ENCODE measurements around the gene TOMM70.

DNA sequence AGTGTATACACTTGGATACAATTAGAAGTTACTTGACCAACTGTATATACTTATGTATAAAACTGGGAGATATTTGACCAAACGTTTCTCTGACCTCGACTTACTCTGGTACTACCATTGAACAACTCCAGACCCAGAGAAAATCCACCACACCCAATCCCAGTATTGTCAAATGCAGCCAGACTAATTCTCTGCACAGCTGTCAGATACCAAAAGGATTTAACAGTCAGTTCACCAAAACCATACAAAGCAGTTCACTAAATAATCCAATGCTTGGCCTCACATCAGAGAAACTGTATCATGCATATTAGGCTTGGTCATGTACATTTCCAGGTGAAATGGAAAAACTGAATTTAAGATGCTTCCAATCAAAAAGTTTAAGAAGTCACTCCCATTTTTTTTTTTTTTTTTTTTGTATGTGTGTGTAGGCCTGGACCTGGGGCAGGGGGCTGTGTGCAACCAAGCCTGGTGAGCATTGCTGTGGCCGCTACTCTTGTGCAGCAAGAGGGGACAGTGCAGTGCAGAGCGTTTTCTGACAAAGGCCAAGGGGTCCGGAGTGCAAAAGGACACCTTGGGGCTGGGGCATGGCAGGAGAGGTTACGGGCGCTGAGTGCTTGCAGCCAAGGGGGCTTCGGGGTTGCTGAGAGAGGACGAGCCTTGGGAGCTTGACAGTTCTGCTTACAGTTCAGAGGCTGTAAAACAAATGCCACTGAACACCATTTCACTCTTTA, 1.4 kb downstream of the TOMM70 start:
- TF ChIP-seq, protein P1, sequence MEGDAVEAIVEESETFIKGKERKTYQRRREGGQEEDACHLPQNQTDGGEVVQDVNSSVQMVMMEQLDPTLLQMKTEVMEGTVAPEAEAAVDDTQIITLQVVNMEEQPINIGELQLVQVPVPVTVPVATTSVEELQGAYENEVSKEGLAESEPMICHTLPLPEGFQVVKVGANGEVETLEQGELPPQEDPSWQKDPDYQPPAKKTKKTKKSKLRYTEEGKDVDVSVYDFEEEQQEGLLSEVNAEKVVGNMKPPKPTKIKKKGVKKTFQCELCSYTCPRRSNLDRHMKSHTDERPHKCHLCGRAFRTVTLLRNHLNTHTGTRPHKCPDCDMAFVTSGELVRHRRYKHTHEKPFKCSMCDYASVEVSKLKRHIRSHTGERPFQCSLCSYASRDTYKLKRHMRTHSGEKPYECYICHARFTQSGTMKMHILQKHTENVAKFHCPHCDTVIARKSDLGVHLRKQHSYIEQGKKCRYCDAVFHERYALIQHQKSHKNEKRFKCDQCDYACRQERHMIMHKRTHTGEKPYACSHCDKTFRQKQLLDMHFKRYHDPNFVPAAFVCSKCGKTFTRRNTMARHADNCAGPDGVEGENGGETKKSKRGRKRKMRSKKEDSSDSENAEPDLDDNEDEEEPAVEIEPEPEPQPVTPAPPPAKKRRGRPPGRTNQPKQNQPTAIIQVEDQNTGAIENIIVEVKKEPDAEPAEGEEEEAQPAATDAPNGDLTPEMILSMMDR (IDR thresholded peaks at IDR 0.05 in 2 of 3, conservative IDR thresholded peaks at IDR 0.05 in 1 of 3; ENCODE audit: control insufficient read depth in 2 of 3, extremely low read depth in 1 of 3, insufficient read depth in 1 of 3, low read depth in 3 of 3, low read length in 3 of 3), result no peak
- TF ChIP-seq, protein P2, sequence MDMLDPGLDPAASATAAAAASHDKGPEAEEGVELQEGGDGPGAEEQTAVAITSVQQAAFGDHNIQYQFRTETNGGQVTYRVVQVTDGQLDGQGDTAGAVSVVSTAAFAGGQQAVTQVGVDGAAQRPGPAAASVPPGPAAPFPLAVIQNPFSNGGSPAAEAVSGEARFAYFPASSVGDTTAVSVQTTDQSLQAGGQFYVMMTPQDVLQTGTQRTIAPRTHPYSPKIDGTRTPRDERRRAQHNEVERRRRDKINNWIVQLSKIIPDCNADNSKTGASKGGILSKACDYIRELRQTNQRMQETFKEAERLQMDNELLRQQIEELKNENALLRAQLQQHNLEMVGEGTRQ (IDR thresholded peaks at IDR 0.05; ENCODE audit: borderline replicate concordance, low read depth, low read length), result no peak
